Measurements from ENCODE around the gene GZMA.

The GZMA gene

GRCh38 chr5:55102348-55102747, at the start of gene GZMA:
Gene GZMA, plus strand, starts transcription at chr5:55102646. Its CDS starts 37 bp downstream, at chr5:55102683.
- Histone ChIP-seq H2AFZ (ENCODE audit: low read length, unreplicated experiment) (no peak within 1 kb of the TSS), H3K27ac (ENCODE audit: low read depth, low read length) (no peak within 1 kb of the TSS), H3K4me1 (ENCODE audit: control insufficient read depth, insufficient read depth, low read length, unreplicated experiment) (no peaks in the 10 kb centered on the region), H3K4me3 (ENCODE audit: low read depth, low read length) (no peak within 1 kb of the TSS), H3K36me3 (ENCODE audit: insufficient read depth, low read length) (no peaks in the 10 kb centered on the region), H3K79me2 (ENCODE audit: control insufficient read depth, insufficient read depth, low read length, unreplicated experiment) (no peaks in the 10 kb centered on the region), H3K27me3 (ENCODE audit: insufficient read depth, low read length) (no peaks in the 10 kb centered on the region)

GRCh38 chr5:55055183-55055582, 47.3 kb upstream of the GZMA start:
- H3K4me1 ChIP-seq (ENCODE audit: control insufficient read depth, insufficient read depth, low read length, unreplicated experiment), result peaks cover 17% of the 10 kb centered on the region
- H3K36me3 ChIP-seq (ENCODE audit: insufficient read depth, low read length), result no peaks in the 10 kb centered on the region
- no peaks in the 10 kb centered on the region for H3K79me2 ChIP-seq (ENCODE audit: control insufficient read depth, insufficient read depth, low read length, unreplicated experiment)
- H3K27ac ChIP-seq (ENCODE audit: low read depth, low read length), result no peak overlapping the region
- H3K4me3 ChIP-seq (ENCODE audit: low read depth, low read length), result no peak overlapping the region
- no peak overlapping the region for H2AFZ ChIP-seq (ENCODE audit: low read length, unreplicated experiment)
- H3K27me3 ChIP-seq (ENCODE audit: insufficient read depth, low read length), result no peaks in the 10 kb centered on the region

GRCh38 chr5:55062039-55062779, 40.2 kb upstream of the GZMA start:
- H3K4me1 ChIP-seq (ENCODE audit: control insufficient read depth, insufficient read depth, low read length, unreplicated experiment), result peaks cover 28% of the 10 kb centered on the region
- H3K36me3 ChIP-seq (ENCODE audit: insufficient read depth, low read length), result no peaks in the 10 kb centered on the region
- H3K79me2 ChIP-seq (ENCODE audit: control insufficient read depth, insufficient read depth, low read length, unreplicated experiment), result no peaks in the 10 kb centered on the region
- H2AFZ ChIP-seq (ENCODE audit: low read length, unreplicated experiment), result no peak overlapping the region
- H3K4me3 ChIP-seq (ENCODE audit: low read depth, low read length), result no peak overlapping the region
- peak overlapping the region; percentile 12; the same call in 1 of the 2 replicates for H3K27ac ChIP-seq (ENCODE audit: low read depth, low read length)
- H3K27me3 ChIP-seq (ENCODE audit: insufficient read depth, low read length), result no peaks in the 10 kb centered on the region

- no peaks in the 10 kb centered on the region for H3K27me3 ChIP-seq (ENCODE audit: insufficient read depth, low read length)
These were observed 39.1 kb upstream of the GZMA start for GRCh38 chr5:55063220-55063863.

GRCh38 chr5:55063899-55064298, 38.5 kb upstream of the GZMA start:
- H3K36me3 ChIP-seq (ENCODE audit: insufficient read depth, low read length), result no peaks in the 10 kb centered on the region
- H2AFZ ChIP-seq (ENCODE audit: low read length, unreplicated experiment), result no peak overlapping the region
- H3K27ac ChIP-seq (ENCODE audit: low read depth, low read length), result peak overlapping the region; percentile 46
- no peak overlapping the region for H3K4me3 ChIP-seq (ENCODE audit: low read depth, low read length)
- no peaks in the 10 kb centered on the region for H3K79me2 ChIP-seq (ENCODE audit: control insufficient read depth, insufficient read depth, low read length, unreplicated experiment)
- no peaks in the 10 kb centered on the region for H3K27me3 ChIP-seq (ENCODE audit: insufficient read depth, low read length)
- peaks cover 21% of the 10 kb centered on the region for H3K4me1 ChIP-seq (ENCODE audit: control insufficient read depth, insufficient read depth, low read length, unreplicated experiment)

More at GRCh38 chr5:55063220-55063863, 39.1 kb upstream of the GZMA start:
- Histone ChIP-seq H3K4me3 (ENCODE audit: low read depth, low read length) (no peak overlapping the region), H3K79me2 (ENCODE audit: control insufficient read depth, insufficient read depth, low read length, unreplicated experiment) (no peaks in the 10 kb centered on the region), H3K4me1 (ENCODE audit: control insufficient read depth, insufficient read depth, low read length, unreplicated experiment) (peaks cover 27% of the 10 kb centered on the region), H2AFZ (ENCODE audit: low read length, unreplicated experiment) (no peak overlapping the region), H3K36me3 (ENCODE audit: insufficient read depth, low read length) (no peaks in the 10 kb centered on the region), H3K27ac (ENCODE audit: low read depth, low read length) (peak overlapping the region; percentile 46)

- Histone ChIP-seq H3K79me2 (ENCODE audit: control insufficient read depth, insufficient read depth, low read length, unreplicated experiment) (no peaks in the 10 kb centered on the region), H3K27me3 (ENCODE audit: insufficient read depth, low read length) (no peaks in the 10 kb centered on the region), H3K4me1 (ENCODE audit: control insufficient read depth, insufficient read depth, low read length, unreplicated experiment) (peaks cover 16% of the 10 kb centered on the region), H2AFZ (ENCODE audit: low read length, unreplicated experiment) (no peak overlapping the region), H3K36me3 (ENCODE audit: insufficient read depth, low read length) (no peaks in the 10 kb centered on the region), H3K4me3 (ENCODE audit: low read depth, low read length) (no peak overlapping the region), H3K27ac (ENCODE audit: low read depth, low read length) (no peak overlapping the region)
These were observed 37.9 kb upstream of the GZMA start for GRCh38 chr5:55064523-55064922.

- Histone ChIP-seq H2AFZ (ENCODE audit: low read length, unreplicated experiment) (no peak overlapping the region), H3K27me3 (ENCODE audit: insufficient read depth, low read length) (no peaks in the 10 kb centered on the region), H3K4me3 (ENCODE audit: low read depth, low read length) (no peak overlapping the region), H3K27ac (ENCODE audit: low read depth, low read length) (no peak overlapping the region), H3K36me3 (ENCODE audit: insufficient read depth, low read length) (no peaks in the 10 kb centered on the region), H3K4me1 (ENCODE audit: control insufficient read depth, insufficient read depth, low read length, unreplicated experiment) (peaks cover 16% of the 10 kb centered on the region), H3K79me2 (ENCODE audit: control insufficient read depth, insufficient read depth, low read length, unreplicated experiment) (no peaks in the 10 kb centered on the region)
These were observed 36.2 kb upstream of the GZMA start for GRCh38 chr5:55066277-55066676.

GRCh38 chr5:55070968-55071367, 31.5 kb upstream of the GZMA start:
- Histone ChIP-seq H3K36me3 (ENCODE audit: insufficient read depth, low read length) (no peaks in the 10 kb centered on the region), H3K27me3 (ENCODE audit: insufficient read depth, low read length) (no peaks in the 10 kb centered on the region), H3K27ac (ENCODE audit: low read depth, low read length) (no peak overlapping the region), H3K4me3 (ENCODE audit: low read depth, low read length) (no peak overlapping the region), H3K79me2 (ENCODE audit: control insufficient read depth, insufficient read depth, low read length, unreplicated experiment) (no peaks in the 10 kb centered on the region), H2AFZ (ENCODE audit: low read length, unreplicated experiment) (no peak overlapping the region), H3K4me1 (ENCODE audit: control insufficient read depth, insufficient read depth, low read length, unreplicated experiment) (no peaks in the 10 kb centered on the region)

- no peak overlapping the region for H2AFZ ChIP-seq (ENCODE audit: low read length, unreplicated experiment)
- H3K27ac ChIP-seq (ENCODE audit: low read depth, low read length), result no peak overlapping the region
- no peaks in the 10 kb centered on the region for H3K36me3 ChIP-seq (ENCODE audit: insufficient read depth, low read length)
- H3K27me3 ChIP-seq (ENCODE audit: insufficient read depth, low read length), result no peaks in the 10 kb centered on the region
- no peaks in the 10 kb centered on the region for H3K79me2 ChIP-seq (ENCODE audit: control insufficient read depth, insufficient read depth, low read length, unreplicated experiment)
- H3K4me3 ChIP-seq (ENCODE audit: low read depth, low read length), result no peak overlapping the region
- H3K4me1 ChIP-seq (ENCODE audit: control insufficient read depth, insufficient read depth, low read length, unreplicated experiment), result no peaks in the 10 kb centered on the region
These were observed 31.0 kb upstream of the GZMA start for GRCh38 chr5:55071413-55071812.

GRCh38 chr5:55072666-55073065, 29.8 kb upstream of the GZMA start:
- H3K27me3 ChIP-seq (ENCODE audit: insufficient read depth, low read length), result no peaks in the 10 kb centered on the region
- no peaks in the 10 kb centered on the region for H3K36me3 ChIP-seq (ENCODE audit: insufficient read depth, low read length)
- H3K27ac ChIP-seq (ENCODE audit: low read depth, low read length), result no peak overlapping the region
- H3K4me1 ChIP-seq (ENCODE audit: control insufficient read depth, insufficient read depth, low read length, unreplicated experiment), result no peaks in the 10 kb centered on the region
- no peaks in the 10 kb centered on the region for H3K79me2 ChIP-seq (ENCODE audit: control insufficient read depth, insufficient read depth, low read length, unreplicated experiment)
- H3K4me3 ChIP-seq (ENCODE audit: low read depth, low read length), result no peak overlapping the region
- no peak overlapping the region for H2AFZ ChIP-seq (ENCODE audit: low read length, unreplicated experiment)

GRCh38 chr5:55073211-55073610, 29.2 kb upstream of the GZMA start:
- H3K27ac ChIP-seq (ENCODE audit: low read depth, low read length), result no peak overlapping the region
- H3K79me2 ChIP-seq (ENCODE audit: control insufficient read depth, insufficient read depth, low read length, unreplicated experiment), result no peaks in the 10 kb centered on the region
- no peaks in the 10 kb centered on the region for H3K36me3 ChIP-seq (ENCODE audit: insufficient read depth, low read length)
- H3K27me3 ChIP-seq (ENCODE audit: insufficient read depth, low read length), result no peaks in the 10 kb centered on the region
- H3K4me3 ChIP-seq (ENCODE audit: low read depth, low read length), result no peak overlapping the region
- H3K4me1 ChIP-seq (ENCODE audit: control insufficient read depth, insufficient read depth, low read length, unreplicated experiment), result no peaks in the 10 kb centered on the region
- no peak overlapping the region for H2AFZ ChIP-seq (ENCODE audit: low read length, unreplicated experiment)
